ENCODE results near the gene RIIAD1.

RIIAD1 gene

GRCh38 chr1:151737479-151737878 is 16.2 kb downstream of the RIIAD1 start:
- Histone ChIP-seq H3K9ac (ENCODE audit: insufficient read length, low read depth) (no peak overlapping the region), H3K27me3 (ENCODE audit: insufficient read depth, insufficient read length) (no peaks in the 10 kb centered on the region), H3K9me3 (ENCODE audit: insufficient read depth, low read length) (peaks cover 32% of the 10 kb centered on the region), H3K4me1 (ENCODE audit: insufficient read depth, insufficient read length) (no peaks in the 10 kb centered on the region), H3K4me3 (ENCODE audit: insufficient read length, low read depth) (no peak overlapping the region), H3K36me3 (ENCODE audit: insufficient read depth, insufficient read length, low read length) (no peaks in the 10 kb centered on the region)
- DNase-seq (ENCODE audit: low read depth, low spot score) = no peak
- TF ChIP-seq SUZ12 (IDR thresholded peaks at IDR 0.05; ENCODE audit: extremely low read depth, insufficient read depth, insufficient read length) = no peak
- TF ChIP-seq YY1 (IDR thresholded peaks at IDR 0.05; ENCODE audit: insufficient read depth, insufficient read length) = no peak
- no peak for TF ChIP-seq ZNF274 (IDR thresholded peaks at IDR 0.05; ENCODE audit: low read depth, low read length)

DNA sequence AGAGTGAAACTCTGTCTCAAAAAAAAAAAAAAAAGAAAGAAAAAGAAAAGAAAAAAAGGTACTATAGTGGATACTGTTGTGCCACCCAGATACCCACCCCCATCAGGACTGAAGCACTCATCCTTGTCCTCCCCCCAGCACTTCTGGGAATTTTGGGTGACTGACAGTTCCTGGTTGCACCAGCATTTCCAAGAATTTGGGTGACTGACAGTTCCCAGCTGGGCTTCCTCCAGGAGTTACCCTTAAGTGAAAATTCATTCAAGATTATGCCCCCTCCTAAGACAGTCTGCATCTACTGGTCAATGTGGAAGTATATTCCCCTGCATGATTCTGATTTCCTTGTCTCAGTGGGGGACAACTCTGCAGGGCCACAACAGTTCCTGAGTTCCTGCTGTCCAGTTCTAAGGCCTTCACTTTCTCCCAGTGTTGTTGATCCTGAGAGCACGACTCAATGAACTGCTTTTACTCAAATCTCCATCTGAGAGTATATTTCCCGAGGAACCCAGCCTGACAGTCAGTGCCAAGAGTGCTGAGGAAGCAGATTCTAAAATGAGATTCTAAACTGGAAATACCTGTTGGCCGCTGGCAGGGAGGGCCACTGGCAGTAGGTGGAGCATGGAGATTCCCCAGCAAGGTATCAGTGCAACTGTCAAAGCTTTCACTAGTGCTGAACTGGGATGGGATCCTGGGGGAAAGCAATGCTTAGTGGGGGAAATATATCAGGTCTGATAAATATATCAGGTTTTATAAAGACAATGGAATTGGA is 18.5 kb downstream of the RIIAD1 start:
- Histone ChIP-seq H3K9me3 (ENCODE audit: insufficient read depth, low read length) (peaks cover 32% of the 10 kb centered on the region), H3K4me1 (ENCODE audit: insufficient read depth, insufficient read length) (no peaks in the 10 kb centered on the region), H3K9ac (ENCODE audit: insufficient read length, low read depth) (no peak overlapping the region), H3K4me3 (ENCODE audit: insufficient read length, low read depth) (no peak overlapping the region), H3K36me3 (ENCODE audit: insufficient read depth, insufficient read length, low read length) (no peaks in the 10 kb centered on the region), H3K27me3 (ENCODE audit: insufficient read depth, insufficient read length) (no peaks in the 10 kb centered on the region)
- DNase-seq (ENCODE audit: low read depth, low spot score) = no peak
- no peak for TF ChIP-seq YY1 (IDR thresholded peaks at IDR 0.05; ENCODE audit: insufficient read depth, insufficient read length)
- no peak for TF ChIP-seq ZNF274 (IDR thresholded peaks at IDR 0.05; ENCODE audit: low read depth, low read length)
- TF ChIP-seq SUZ12 (IDR thresholded peaks at IDR 0.05; ENCODE audit: extremely low read depth, insufficient read depth, insufficient read length) = no peak

GRCh38 chr1:151741516-151741915 is 20.2 kb downstream of the RIIAD1 start:
- Histone ChIP-seq H3K9ac (ENCODE audit: insufficient read length, low read depth) (no peak overlapping the region), H3K4me1 (ENCODE audit: insufficient read depth, insufficient read length) (no peaks in the 10 kb centered on the region), H3K4me3 (ENCODE audit: insufficient read length, low read depth) (no peak overlapping the region), H3K9me3 (ENCODE audit: insufficient read depth, low read length) (peaks cover 28% of the 10 kb centered on the region), H3K36me3 (ENCODE audit: insufficient read depth, insufficient read length, low read length) (no peaks in the 10 kb centered on the region), H3K27me3 (ENCODE audit: insufficient read depth, insufficient read length) (no peaks in the 10 kb centered on the region)
- no peak for DNase-seq (ENCODE audit: low read depth, low spot score)
- TF ChIP-seq YY1 (IDR thresholded peaks at IDR 0.05; ENCODE audit: insufficient read depth, insufficient read length) = no peak
- no peak for TF ChIP-seq ZNF274 (IDR thresholded peaks at IDR 0.05; ENCODE audit: low read depth, low read length)
- no peak for TF ChIP-seq SUZ12 (IDR thresholded peaks at IDR 0.05; ENCODE audit: extremely low read depth, insufficient read depth, insufficient read length)

DNA sequence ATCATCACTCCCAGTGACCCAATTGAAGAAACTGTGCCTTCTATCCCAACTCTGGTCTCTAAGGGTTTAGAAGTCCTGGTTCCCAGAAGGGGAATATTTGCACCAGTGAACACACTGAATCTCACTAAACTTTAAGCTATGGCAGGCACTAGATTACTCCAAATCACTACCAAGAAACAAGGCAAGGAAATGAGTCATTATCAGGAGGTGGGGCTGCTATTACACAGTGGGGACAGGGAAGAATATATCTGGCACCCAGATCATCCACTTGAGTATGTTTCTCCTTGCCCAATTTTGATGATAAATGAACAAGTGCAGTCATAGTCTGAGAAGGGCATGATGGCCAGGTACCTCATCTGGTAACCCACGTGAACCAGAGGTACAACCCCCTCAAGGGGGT is 35.0 kb downstream of the RIIAD1 start:
- no peaks in the 10 kb centered on the region for H3K4me1 ChIP-seq (ENCODE audit: insufficient read depth, insufficient read length)
- H3K27me3 ChIP-seq (ENCODE audit: insufficient read depth, insufficient read length) = no peaks in the 10 kb centered on the region
- H3K36me3 ChIP-seq (ENCODE audit: insufficient read depth, insufficient read length, low read length) = peaks cover 62% of the 10 kb centered on the region
- no peak for TF ChIP-seq YY1 (IDR thresholded peaks at IDR 0.05; ENCODE audit: insufficient read depth, insufficient read length)
- TF ChIP-seq ZNF274 (IDR thresholded peaks at IDR 0.05; ENCODE audit: low read depth, low read length) = no peak
- no peak for TF ChIP-seq SUZ12 (IDR thresholded peaks at IDR 0.05; ENCODE audit: extremely low read depth, insufficient read depth, insufficient read length)
- no peaks in the 10 kb centered on the region for H3K9me3 ChIP-seq (ENCODE audit: insufficient read depth, low read length)
- H3K9ac ChIP-seq (ENCODE audit: insufficient read length, low read depth) = no peak overlapping the region
- no peak for DNase-seq (ENCODE audit: low read depth, low spot score)
- H3K4me3 ChIP-seq (ENCODE audit: insufficient read length, low read depth) = no peak overlapping the region

GRCh38 chr1:151759241-151759640 is 37.9 kb downstream of the RIIAD1 start:
- Histone ChIP-seq H3K4me3 (ENCODE audit: insufficient read length, low read depth) (no peak overlapping the region), H3K27me3 (ENCODE audit: insufficient read depth, insufficient read length) (no peaks in the 10 kb centered on the region), H3K9ac (ENCODE audit: insufficient read length, low read depth) (no peak overlapping the region), H3K4me1 (ENCODE audit: insufficient read depth, insufficient read length) (no peaks in the 10 kb centered on the region), H3K36me3 (ENCODE audit: insufficient read depth, insufficient read length, low read length) (peaks cover 75% of the 10 kb centered on the region), H3K9me3 (ENCODE audit: insufficient read depth, low read length) (no peaks in the 10 kb centered on the region)
- TF ChIP-seq ZNF274 (IDR thresholded peaks at IDR 0.05; ENCODE audit: low read depth, low read length) (no peak), SUZ12 (IDR thresholded peaks at IDR 0.05; ENCODE audit: extremely low read depth, insufficient read depth, insufficient read length) (no peak)
- DNase-seq (ENCODE audit: low read depth, low spot score) = no peak

- no peaks in the 10 kb centered on the region for H3K9me3 ChIP-seq (ENCODE audit: insufficient read depth, low read length)
- H3K36me3 ChIP-seq (ENCODE audit: insufficient read depth, insufficient read length, low read length) = peaks cover 62% of the 10 kb centered on the region
- H3K4me1 ChIP-seq (ENCODE audit: insufficient read depth, insufficient read length) = no peaks in the 10 kb centered on the region
- no peaks in the 10 kb centered on the region for H3K27me3 ChIP-seq (ENCODE audit: insufficient read depth, insufficient read length)
- H3K4me3 ChIP-seq (ENCODE audit: insufficient read length, low read depth) = no peak overlapping the region
- TF ChIP-seq ZNF274 (IDR thresholded peaks at IDR 0.05; ENCODE audit: low read depth, low read length) = no peak
- TF ChIP-seq YY1 (IDR thresholded peaks at IDR 0.05; ENCODE audit: insufficient read depth, insufficient read length) = no peak
- H3K9ac ChIP-seq (ENCODE audit: insufficient read length, low read depth) = no peak overlapping the region
- no peak for DNase-seq (ENCODE audit: low read depth, low spot score)
Measured at GRCh38 chr1:151760597-151761385, 39.5 kb downstream of the RIIAD1 start.
